Endothelial cell of umbilical vein (primary cell): ENCODE data around the gene DVL1. TPM values are rescaled to one million over a fixed set of nuclear protein-coding genes. Genes with fewer than 3 reads are reported as not detected.
A peak's percentile ranks its signal among the peaks of the same experiment; 100 is the strongest.

Experiments
- BruUV-seq: library from RNA; stranded (reverse); fragments of 400-500 nt; replicated peaks from 2 replicates; lab custom pipeline; 2021; lab: Mats Ljungman, UMichigan
- CTCF ChIA-PET: fragments of 300-600, 350-600 bp; sonication (Branson Sonifier 250); formaldehyde crosslinking; loops from one replicate; lab custom pipeline; 2021; ENCODE audit warnings: antibody characterized with exemption, inconsistent platforms; lab: Charles Lee
- POLR2A ChIA-PET: fragments of 300-600, 350-600 bp; sonication (Branson Sonifier 250); formaldehyde crosslinking; loops from one replicate; lab custom pipeline; 2021; ENCODE audit warnings: antibody characterized with exemption, inconsistent platforms; lab: Charles Lee
- DNase-seq: peaks from one replicate; pipeline ENCODE4 v3.0.0-alpha.2; 2011; ENCODE audit warnings: low read depth, low spot score
- FAIRE-seq: peaks from 2 replicates; lab custom pipeline; 2011; peaks lifted over from hg19 to GRCh38; lab: Jason Lieb, UNC
- H2AFZ ChIP-seq: 2 replicates; pipeline ENCODE4 v1.6.0; 2012; ENCODE audit warnings: low read depth, low read length, control low read depth, inconsistent platforms
- H3K27ac ChIP-seq: 2 replicates; pipeline ENCODE4 v1.5.1; 2011; ENCODE audit warnings: low read depth, mild to moderate bottlenecking, control low read depth, low read length, moderate library complexity; ENCODE audit not compliant: insufficient read depth
- H3K27me3 ChIP-seq, 2 experiments: 2 replicates each; pipeline versions ENCODE4 v1.6.0 to v1.6.1; 2011; ENCODE audit warnings: low read length in 2 of 2, mixed read lengths in 1 of 2; ENCODE audit not compliant: control insufficient read depth in 2 of 2, insufficient read depth in 2 of 2
- H3K36me3 ChIP-seq, 2 experiments: 2 replicates in 1 of 2; 3 replicates in 1 of 2; pipeline ENCODE4 v1.5.1; 2011; ENCODE audit warnings: low read length in 2 of 2, mild to moderate bottlenecking in 1 of 2, moderate library complexity in 1 of 2; ENCODE audit not compliant: control insufficient read depth in 2 of 2, insufficient read depth in 2 of 2; ENCODE audit errors: extremely low read depth in 1 of 2
- H3K4me1 ChIP-seq: 3 replicates; pipeline ENCODE4 v1.5.1; 2011; ENCODE audit warnings: mild to moderate bottlenecking, low read length; ENCODE audit not compliant: control insufficient read depth, insufficient read depth; ENCODE audit errors: extremely low read depth
- H3K4me2 ChIP-seq: 2 replicates; pipeline ENCODE4 v1.6.1; 2011; ENCODE audit warnings: low read length, control low read depth, mixed read lengths; ENCODE audit not compliant: insufficient read depth
- H3K4me3 ChIP-seq, 3 experiments: fragments of 200-600 bp in 1 of 3; sonication (generic), shearing (Covaris generic) in 1 of 3; replicated peaks in 1 of 3; 2 replicates each; pipeline ENCODE4 v1.5.1; 2011 to 2016; ENCODE audit warnings: control low read depth in 3 of 3, low read length in 3 of 3, mild to moderate bottlenecking in 2 of 3, inconsistent platforms in 1 of 3, low read depth in 1 of 3, moderate library complexity in 1 of 3; ENCODE audit not compliant: insufficient read depth in 1 of 3
- H3K79me2 ChIP-seq: 2 replicates; pipeline ENCODE4 v1.6.0; 2012; ENCODE audit warnings: low read length, inconsistent platforms; ENCODE audit not compliant: control insufficient read depth, insufficient read depth
- H3K9ac ChIP-seq: replicated peaks from 2 replicates; pipeline ENCODE3; 2011; ENCODE audit warnings: low read length, control low read depth; ENCODE audit not compliant: insufficient read depth; ENCODE audit errors: extremely low read depth
- H3K9me1 ChIP-seq: replicated peaks from 3 replicates; pipeline ENCODE4 v1.6.0; 2011; ENCODE audit warnings: mild to moderate bottlenecking, low read length; ENCODE audit not compliant: control insufficient read depth, insufficient read depth; ENCODE audit errors: extremely low read depth
- H3K9me3 ChIP-seq: replicated peaks from 2 replicates; pipeline ENCODE4 v1.5.1; 2012; ENCODE audit warnings: low read length, inconsistent platforms; ENCODE audit not compliant: control insufficient read depth, insufficient read depth
- H4K20me1 ChIP-seq: replicated peaks from 2 replicates; pipeline ENCODE3; 2011; ENCODE audit warnings: mild to moderate bottlenecking, low read length; ENCODE audit not compliant: control insufficient read depth, insufficient read depth; ENCODE audit errors: extremely low read depth
- JUN ChIP-seq: IDR thresholded peaks from 2 replicates; pipeline ENCODE4 v1.6.1; 2011; ENCODE audit warnings: borderline replicate concordance, low read depth; ENCODE audit not compliant: insufficient read length, insufficient read depth
- dilution Hi-C: fragments of 300-500 bp; cut with MboI; formaldehyde crosslinking; loops from one replicate; pipeline ENCODE4 v1.15.0; 2019; ENCODE audit warnings: low sequenced_read_pairs; ENCODE audit not compliant: extremely low pct_ligation_motif_present
- intact Hi-C: fragments of 100-400 bp; cut with micrococcal nuclease; formaldehyde crosslinking; loops from one replicate; pipeline ENCODE4 v1.10.0; 2022
- polyA plus RNA-seq, 4 experiments: library from polyadenylated mRNA; depleted of rRNA in 3 of 4; stranded (reverse) in 3 of 4; unstranded in 1 of 4; fragments of >200 nt; gene quantifications; 2 replicates each; pipeline versions ENCODE4 v1.2.1 to v1.2.3, GENCODE V29; 2011 to 2012; ENCODE audit warnings: missing spikeins in 1 of 4
- total RNA-seq: library from RNA; stranded (reverse); gene quantifications from 2 replicates; pipeline ENCODE4 v1.2.3, GENCODE V29; 2021
- TF ChIP-seq, protein P1 (sequence below), 2 donors: IDR thresholded peaks; 1 replicate in 1 of 2; 2 replicates in 1 of 2; pipeline ENCODE4 v1.5.1; 2011; ENCODE audit warnings: low read length in 2 of 2, mild to moderate bottlenecking in 2 of 2, moderate library complexity in 2 of 2, control low read depth in 1 of 2, inconsistent platforms in 1 of 2, low read depth in 1 of 2; ENCODE audit not compliant: insufficient read depth in 1 of 2; ENCODE audit errors: extremely low read depth in 1 of 2

DVL1 gene
- total and polyA plus RNA-seq, 2 donors (not counting 3 experiments of a cell fraction or from before 2014, with no cell fraction given), result 26.8 to 36.5 TPM

DNA sequence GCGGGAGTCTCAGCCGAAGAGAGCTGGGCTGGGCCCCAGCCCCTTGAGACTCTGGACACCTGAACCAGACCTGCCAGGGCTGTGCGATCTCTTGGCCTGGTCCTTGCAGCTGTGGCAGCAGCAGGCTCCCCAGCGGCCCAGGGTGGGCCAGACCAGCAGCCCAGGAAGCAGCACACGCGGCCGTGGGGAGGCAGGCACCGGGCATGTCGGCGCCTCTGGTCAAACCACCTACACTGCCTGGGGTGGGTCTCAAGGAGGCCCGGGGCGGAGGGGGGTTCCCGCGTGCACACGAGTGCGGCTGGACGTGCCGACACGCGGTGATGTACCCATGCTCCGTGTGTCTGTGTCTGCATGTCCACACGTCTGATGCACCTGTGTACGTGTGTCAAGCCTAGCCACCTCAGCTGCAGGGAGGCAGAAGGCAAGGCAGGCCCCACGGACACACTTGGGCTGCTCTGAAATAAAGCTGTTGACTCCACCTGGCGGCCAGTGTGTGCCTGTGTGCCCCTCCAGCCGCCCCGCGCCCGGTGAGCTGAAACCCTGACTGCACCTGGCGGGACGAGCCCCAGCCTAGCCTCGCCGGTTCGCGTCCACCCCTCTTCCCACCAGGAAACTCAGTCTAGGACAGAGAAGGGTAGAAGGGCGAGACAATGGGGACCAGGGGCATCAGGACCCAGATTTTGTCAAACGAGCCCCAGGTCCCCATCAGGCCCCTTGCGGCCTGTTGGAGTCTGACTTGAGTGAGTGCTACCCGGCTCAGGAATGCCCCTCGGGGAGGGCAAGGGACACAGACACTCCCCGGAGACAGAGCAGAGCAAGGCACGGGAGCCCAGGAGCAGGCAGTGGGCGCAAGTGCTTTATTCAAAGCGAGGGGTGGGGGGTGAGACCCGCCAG is 57.4 kb downstream of the DVL1 start:
- Histone ChIP-seq H3K4me3 (no peak overlapping the region), H3K9me1 (no peaks in the 10 kb centered on the region), H3K9ac (no peak overlapping the region), H3K79me2 (no peaks in the 10 kb centered on the region), H3K4me1 (no peaks in the 10 kb centered on the region), H4K20me1 (no peaks in the 10 kb centered on the region), H2AFZ (no peak overlapping the region), H3K9me3 (no peaks in the 10 kb centered on the region), H3K27me3 (no peaks in the 10 kb centered on the region), H3K4me2 (no peak overlapping the region), H3K27ac (no peak overlapping the region), H3K36me3 (no peaks in the 10 kb centered on the region)
- intact Hi-C loops, result no loop called here
- DNase-seq, result peak; percentile 50
- TF ChIP-seq, protein P1, sequence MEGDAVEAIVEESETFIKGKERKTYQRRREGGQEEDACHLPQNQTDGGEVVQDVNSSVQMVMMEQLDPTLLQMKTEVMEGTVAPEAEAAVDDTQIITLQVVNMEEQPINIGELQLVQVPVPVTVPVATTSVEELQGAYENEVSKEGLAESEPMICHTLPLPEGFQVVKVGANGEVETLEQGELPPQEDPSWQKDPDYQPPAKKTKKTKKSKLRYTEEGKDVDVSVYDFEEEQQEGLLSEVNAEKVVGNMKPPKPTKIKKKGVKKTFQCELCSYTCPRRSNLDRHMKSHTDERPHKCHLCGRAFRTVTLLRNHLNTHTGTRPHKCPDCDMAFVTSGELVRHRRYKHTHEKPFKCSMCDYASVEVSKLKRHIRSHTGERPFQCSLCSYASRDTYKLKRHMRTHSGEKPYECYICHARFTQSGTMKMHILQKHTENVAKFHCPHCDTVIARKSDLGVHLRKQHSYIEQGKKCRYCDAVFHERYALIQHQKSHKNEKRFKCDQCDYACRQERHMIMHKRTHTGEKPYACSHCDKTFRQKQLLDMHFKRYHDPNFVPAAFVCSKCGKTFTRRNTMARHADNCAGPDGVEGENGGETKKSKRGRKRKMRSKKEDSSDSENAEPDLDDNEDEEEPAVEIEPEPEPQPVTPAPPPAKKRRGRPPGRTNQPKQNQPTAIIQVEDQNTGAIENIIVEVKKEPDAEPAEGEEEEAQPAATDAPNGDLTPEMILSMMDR (IDR thresholded peaks at IDR 0.05; ENCODE audit: extremely low read depth in 1 of 2, insufficient read depth in 1 of 2, low read depth in 1 of 2, low read length in 2 of 2), result peak; percentile 73 to 83
- no peak for TF ChIP-seq JUN
- no TSS peak for BruUV-seq
- POLR2A ChIA-PET, result interaction anchor here (1.0 kb wide), 1 partner anchor 169 kb away, joined by 4 read pairs; no protein-coding TSS in a partner anchor
- dilution Hi-C loops, result no loop called here
- FAIRE-seq, result peak; percentile 33
- CTCF ChIA-PET, result interaction anchor here (0.6 to 5.5 kb wide), 38 partner anchors 10 to 325 kb away, joined by 3 to 286 read pairs (median 4); partner anchors contain the start of genes B3GALT6, C1orf159, ISG15 and PERM1
